Measurements from ENCODE around the gene ABCA9. TPM values are rescaled to one million over a fixed set of nuclear protein-coding genes. Genes with fewer than 3 reads are reported as not detected.

The ABCA9 gene
- total and polyA plus RNA-seq, 2 of the 13 experiments (the other 11 are each of a cell fraction or from before 2014, with no cell fraction given), result 0.04 TPM; not detected in 1

DNA sequence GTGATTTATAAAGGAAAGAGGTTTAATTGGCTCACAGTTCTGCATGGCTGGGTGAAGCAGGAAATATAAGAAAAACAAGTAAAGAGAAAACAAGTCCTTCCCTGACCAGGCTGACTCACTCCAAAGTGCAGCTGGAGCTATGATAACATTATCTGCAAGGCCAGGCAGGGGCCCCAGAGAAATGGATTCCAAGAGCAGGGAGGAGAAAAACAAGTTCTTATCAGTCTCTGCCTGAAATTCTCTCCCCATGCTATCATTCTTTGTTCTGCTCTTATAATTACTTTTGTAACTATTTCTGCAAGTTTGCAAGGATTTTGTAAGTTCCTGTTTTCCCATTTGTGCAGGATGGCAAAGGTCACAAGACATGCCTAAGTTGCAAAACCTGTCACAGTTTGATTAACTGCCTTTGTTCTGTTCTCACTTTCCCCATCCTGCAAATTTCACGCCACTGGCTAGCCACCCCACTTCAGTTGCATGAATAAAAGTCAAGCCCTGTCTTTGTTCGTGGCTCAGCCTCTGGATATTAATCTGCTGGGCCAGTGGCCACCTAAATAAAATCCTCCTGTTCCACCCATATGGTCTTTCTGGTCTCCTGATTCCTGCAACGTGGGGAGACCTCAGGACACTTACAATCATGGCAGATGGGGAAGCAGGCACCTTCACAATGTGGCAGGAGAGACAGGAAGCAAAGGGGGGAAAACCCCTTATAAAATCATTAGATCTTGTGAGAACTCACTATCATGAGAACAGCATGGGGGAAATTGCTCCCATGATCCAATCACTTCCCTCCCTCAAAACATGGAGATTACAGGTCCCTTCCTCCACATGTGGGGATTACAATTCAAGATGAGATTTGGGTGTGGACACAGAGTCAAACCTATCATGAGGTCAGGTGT is 13.1 kb downstream of the ABCA9 start (continued):
- TF ChIP-seq, protein P1, sequence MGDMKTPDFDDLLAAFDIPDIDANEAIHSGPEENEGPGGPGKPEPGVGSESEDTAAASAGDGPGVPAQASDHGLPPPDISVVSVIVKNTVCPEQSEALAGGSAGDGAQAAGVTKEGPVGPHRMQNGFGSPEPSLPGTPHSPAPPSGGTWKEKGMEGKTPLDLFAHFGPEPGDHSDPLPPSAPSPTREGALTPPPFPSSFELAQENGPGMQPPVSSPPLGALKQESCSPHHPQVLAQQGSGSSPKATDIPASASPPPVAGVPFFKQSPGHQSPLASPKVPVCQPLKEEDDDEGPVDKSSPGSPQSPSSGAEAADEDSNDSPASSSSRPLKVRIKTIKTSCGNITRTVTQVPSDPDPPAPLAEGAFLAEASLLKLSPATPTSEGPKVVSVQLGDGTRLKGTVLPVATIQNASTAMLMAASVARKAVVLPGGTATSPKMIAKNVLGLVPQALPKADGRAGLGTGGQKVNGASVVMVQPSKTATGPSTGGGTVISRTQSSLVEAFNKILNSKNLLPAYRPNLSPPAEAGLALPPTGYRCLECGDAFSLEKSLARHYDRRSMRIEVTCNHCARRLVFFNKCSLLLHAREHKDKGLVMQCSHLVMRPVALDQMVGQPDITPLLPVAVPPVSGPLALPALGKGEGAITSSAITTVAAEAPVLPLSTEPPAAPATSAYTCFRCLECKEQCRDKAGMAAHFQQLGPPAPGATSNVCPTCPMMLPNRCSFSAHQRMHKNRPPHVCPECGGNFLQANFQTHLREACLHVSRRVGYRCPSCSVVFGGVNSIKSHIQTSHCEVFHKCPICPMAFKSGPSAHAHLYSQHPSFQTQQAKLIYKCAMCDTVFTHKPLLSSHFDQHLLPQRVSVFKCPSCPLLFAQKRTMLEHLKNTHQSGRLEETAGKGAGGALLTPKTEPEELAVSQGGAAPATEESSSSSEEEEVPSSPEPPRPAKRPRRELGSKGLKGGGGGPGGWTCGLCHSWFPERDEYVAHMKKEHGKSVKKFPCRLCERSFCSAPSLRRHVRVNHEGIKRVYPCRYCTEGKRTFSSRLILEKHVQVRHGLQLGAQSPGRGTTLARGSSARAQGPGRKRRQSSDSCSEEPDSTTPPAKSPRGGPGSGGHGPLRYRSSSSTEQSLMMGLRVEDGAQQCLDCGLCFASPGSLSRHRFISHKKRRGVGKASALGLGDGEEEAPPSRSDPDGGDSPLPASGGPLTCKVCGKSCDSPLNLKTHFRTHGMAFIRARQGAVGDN (CRISPR knock-in tag; IDR thresholded peaks at IDR 0.05), result no peak
- TF ChIP-seq, protein P2, sequence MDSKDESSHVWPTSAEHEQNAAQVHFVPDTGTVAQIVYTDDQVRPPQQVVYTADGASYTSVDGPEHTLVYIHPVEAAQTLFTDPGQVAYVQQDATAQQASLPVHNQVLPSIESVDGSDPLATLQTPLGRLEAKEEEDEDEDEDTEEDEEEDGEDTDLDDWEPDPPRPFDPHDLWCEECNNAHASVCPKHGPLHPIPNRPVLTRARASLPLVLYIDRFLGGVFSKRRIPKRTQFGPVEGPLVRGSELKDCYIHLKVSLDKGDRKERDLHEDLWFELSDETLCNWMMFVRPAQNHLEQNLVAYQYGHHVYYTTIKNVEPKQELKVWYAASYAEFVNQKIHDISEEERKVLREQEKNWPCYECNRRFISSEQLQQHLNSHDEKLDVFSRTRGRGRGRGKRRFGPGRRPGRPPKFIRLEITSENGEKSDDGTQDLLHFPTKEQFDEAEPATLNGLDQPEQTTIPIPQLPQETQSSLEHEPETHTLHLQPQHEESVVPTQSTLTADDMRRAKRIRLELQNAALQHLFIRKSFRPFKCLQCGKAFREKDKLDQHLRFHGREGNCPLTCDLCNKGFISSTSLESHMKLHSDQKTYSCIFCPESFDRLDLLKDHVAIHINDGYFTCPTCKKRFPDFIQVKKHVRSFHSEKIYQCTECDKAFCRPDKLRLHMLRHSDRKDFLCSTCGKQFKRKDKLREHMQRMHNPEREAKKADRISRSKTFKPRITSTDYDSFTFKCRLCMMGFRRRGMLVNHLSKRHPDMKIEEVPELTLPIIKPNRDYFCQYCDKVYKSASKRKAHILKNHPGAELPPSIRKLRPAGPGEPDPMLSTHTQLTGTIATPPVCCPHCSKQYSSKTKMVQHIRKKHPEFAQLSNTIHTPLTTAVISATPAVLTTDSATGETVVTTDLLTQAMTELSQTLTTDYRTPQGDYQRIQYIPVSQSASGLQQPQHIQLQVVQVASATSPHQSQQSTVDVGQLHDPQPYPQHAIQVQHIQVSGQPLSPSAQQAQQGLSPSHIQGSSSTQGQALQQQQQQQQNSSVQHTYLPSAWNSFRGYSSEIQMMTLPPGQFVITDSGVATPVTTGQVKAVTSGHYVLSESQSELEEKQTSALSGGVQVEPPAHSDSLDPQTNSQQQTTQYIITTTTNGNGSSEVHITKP (CRISPR knock-in tag; IDR thresholded peaks at IDR 0.05; ENCODE audit: low read depth), result 0 out of 2 replicates have a peak, but pooled peaks have one; percentile 23
- TF ChIP-seq ZSCAN22 (CRISPR knock-in tag; IDR thresholded peaks at IDR 0.05) (no peak), ZNF790 (CRISPR knock-in tag; IDR thresholded peaks at IDR 0.05; ENCODE audit: borderline replicate concordance) (no peak), JUN (CRISPR knock-in tag; IDR thresholded peaks at IDR 0.05) (peak; percentile 96), PTBP1 (IDR thresholded peaks at IDR 0.05; ENCODE audit: low read depth, low read length, poor library complexity, severe bottlenecking) (no peak), ZNF737 (CRISPR knock-in tag; IDR thresholded peaks at IDR 0.05; ENCODE audit: borderline replicate concordance) (no peak), SMARCE1 (IDR thresholded peaks at IDR 0.05; ENCODE audit: borderline replicate concordance) (no peak), SPEN (CRISPR knock-in tag; IDR thresholded peaks at IDR 0.05; ENCODE audit: low read depth) (no peak), RFX5 (IDR thresholded peaks at IDR 0.05; ENCODE audit: low read depth, low read length) (no peak), ISL2 (CRISPR knock-in tag; IDR thresholded peaks at IDR 0.05) (peak; percentile 99), CBX2 (IDR thresholded peaks at IDR 0.05; ENCODE audit: low read depth, low read length) (no peak), CBX2 (CRISPR knock-in tag; IDR thresholded peaks at IDR 0.05; ENCODE audit: low read depth) (no peak), ZNF777 (CRISPR knock-in tag; IDR thresholded peaks at IDR 0.05) (no peak; the same call in 1 of the 2 replicates)
- TF ChIP-seq, protein P3, sequence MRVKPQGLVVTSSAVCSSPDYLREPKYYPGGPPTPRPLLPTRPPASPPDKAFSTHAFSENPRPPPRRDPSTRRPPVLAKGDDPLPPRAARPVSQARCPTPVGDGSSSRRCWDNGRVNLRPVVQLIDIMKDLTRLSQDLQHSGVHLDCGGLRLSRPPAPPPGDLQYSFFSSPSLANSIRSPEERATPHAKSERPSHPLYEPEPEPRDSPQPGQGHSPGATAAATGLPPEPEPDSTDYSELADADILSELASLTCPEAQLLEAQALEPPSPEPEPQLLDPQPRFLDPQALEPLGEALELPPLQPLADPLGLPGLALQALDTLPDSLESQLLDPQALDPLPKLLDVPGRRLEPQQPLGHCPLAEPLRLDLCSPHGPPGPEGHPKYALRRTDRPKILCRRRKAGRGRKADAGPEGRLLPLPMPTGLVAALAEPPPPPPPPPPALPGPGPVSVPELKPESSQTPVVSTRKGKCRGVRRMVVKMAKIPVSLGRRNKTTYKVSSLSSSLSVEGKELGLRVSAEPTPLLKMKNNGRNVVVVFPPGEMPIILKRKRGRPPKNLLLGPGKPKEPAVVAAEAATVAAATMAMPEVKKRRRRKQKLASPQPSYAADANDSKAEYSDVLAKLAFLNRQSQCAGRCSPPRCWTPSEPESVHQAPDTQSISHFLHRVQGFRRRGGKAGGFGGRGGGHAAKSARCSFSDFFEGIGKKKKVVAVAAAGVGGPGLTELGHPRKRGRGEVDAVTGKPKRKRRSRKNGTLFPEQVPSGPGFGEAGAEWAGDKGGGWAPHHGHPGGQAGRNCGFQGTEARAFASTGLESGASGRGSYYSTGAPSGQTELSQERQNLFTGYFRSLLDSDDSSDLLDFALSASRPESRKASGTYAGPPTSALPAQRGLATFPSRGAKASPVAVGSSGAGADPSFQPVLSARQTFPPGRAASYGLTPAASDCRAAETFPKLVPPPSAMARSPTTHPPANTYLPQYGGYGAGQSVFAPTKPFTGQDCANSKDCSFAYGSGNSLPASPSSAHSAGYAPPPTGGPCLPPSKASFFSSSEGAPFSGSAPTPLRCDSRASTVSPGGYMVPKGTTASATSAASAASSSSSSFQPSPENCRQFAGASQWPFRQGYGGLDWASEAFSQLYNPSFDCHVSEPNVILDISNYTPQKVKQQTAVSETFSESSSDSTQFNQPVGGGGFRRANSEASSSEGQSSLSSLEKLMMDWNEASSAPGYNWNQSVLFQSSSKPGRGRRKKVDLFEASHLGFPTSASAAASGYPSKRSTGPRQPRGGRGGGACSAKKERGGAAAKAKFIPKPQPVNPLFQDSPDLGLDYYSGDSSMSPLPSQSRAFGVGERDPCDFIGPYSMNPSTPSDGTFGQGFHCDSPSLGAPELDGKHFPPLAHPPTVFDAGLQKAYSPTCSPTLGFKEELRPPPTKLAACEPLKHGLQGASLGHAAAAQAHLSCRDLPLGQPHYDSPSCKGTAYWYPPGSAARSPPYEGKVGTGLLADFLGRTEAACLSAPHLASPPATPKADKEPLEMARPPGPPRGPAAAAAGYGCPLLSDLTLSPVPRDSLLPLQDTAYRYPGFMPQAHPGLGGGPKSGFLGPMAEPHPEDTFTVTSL (CRISPR knock-in tag; IDR thresholded peaks at IDR 0.05; ENCODE audit: borderline replicate concordance), result peak; percentile 99
